NCI-H748 (cell line): ENCODE results near the gene ELAPOR2.
"Not testable (repeated sequence)": the region's sequence is repeated elsewhere in the genome, so short reads cannot be mapped to it uniquely, and the experiment has no call there.

Experiments
- DNase-seq: peaks from one replicate; lab custom pipeline; 2025; ENCODE audit not compliant: unreplicated experiment; lab: John Stamatoyannopoulos, UW

Gene ELAPOR2

GRCh38 chr7:87048839-87049238, 10.6 kb downstream of the ELAPOR2 start:
- DNase-seq, result no peak

DNA sequence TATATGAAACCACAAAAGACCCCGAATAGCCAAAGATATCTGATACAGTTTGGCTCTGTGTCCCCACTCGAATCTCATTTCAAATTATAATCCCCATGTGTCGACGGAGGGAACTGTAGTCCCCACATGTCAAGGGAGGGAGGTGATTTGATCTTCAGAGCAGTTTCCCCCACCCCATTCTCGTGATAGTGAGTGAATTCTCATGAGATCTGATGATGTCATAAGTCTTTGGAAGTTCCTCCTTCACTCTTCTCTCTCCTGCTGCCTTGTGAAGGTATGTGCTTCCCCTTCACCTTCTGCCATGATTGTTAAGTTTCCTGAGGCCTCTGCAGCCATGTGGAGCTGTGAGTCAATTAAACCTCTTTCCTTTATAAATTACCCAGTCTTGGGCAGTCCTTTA, 13.0 kb downstream of the ELAPOR2 start:
- DNase-seq, result no peak

- not testable (repeated sequence) for DNase-seq
Observed at GRCh38 chr7:87044713-87045112, 14.7 kb downstream of the ELAPOR2 start.

DNA sequence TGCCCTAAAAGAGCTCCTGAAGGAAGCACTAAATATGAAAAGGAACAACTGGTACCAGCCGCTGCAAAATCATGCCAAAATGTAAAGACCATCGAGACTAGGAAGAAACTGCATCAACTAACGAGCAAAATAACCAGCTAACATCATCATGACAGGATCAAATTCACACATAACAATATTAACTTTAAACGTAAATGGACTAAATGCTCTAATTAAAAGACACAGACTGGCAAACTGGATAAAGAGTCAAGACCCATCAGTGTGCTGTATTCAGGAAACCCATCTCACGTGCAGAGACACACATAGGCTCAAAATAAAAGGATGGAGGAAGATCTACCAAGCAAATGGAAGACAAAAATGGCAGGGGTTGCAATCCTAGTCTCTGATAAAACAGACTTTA, 17.9 kb downstream of the ELAPOR2 start:
- DNase-seq, result not testable (repeated sequence)

GRCh38 chr7:87039691-87040299, 19.7 kb downstream of the ELAPOR2 start:
- DNase-seq, result peak; percentile 33

GRCh38 chr7:87038993-87039690, 20.3 kb downstream of the ELAPOR2 start:
- peak; percentile 26 for DNase-seq

- peak; percentile 7 for DNase-seq
Observed at GRCh38 chr7:87036985-87037384, 22.5 kb downstream of the ELAPOR2 start.

DNA sequence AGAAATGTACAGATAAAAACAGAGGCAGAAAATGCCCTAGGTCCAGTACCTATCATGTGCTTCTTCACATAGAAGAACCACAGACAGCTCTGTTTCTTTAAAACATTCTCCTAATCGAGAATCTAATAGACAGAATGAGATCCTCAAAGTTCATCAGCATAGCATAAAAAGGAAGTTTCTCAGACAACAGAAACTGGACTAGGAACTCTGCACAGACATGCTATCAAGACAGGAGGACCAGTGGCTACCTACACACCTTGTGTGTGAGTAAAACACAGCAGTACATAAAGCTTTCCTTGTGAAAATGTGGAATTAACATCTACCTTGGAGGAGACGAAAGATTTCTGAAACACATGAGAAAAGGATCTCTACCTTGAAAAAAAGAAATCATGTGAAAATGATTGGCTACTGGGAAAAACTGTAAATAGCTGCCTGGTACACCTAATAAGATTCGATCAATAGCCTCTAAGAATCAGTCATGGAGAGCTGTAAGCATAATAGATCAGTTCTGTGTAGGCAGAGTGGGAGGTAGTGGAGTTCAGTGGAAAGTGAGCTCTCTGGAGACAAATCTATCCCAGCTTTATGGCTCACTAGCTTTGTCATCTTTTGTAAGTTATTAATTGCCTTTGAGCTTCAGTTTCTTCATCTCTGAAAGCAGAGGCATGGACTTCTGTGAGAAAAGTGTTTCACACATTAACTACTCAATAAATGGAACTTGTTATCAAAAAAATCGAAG, 26.7 kb downstream of the ELAPOR2 start:
- no peak for DNase-seq

GRCh38 chr7:87029078-87029477, 30.4 kb downstream of the ELAPOR2 start:
- DNase-seq, result no peak

GRCh38 chr7:87028636-87029035, 30.8 kb downstream of the ELAPOR2 start:
- peak; percentile 3 for DNase-seq

DNA sequence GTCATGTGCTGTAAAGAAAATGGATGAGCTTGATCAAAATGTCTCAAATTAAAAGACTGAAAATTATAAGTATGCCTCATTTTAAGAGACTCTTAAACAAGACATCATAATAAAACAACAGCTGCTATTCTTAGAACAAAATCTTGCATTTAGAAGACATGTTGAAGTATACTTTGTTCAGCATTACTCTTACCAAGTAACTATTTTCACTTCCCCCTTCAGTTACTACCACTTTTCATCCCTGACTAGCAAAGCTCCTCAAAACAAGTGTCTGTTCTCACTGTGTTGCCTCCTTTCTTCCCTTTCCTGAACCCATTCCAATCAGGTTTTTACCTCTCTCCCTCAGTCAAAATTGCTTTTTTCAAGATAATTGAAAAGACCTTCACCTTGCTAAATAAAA, 31.6 kb downstream of the ELAPOR2 start:
- DNase-seq, result no peak

DNA sequence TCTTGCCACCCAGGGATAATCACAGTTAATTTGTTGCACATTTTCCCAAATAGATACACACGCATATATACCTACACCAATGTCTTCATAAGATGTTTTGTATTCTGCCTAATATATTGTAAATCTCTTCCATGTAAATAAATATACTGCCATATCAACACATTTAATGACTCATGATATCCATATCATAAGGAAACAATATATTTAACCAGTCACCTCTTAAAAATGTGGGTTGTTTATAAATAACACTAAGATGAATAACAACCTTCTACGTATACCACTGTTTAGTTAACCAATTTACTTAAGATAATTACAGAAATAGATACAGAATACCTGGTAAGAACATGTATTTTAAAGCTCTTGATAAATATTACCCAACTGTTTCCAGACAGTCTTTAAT, 38.2 kb downstream of the ELAPOR2 start:
- no peak for DNase-seq

GRCh38 chr7:87016606-87017005, 42.8 kb downstream of the ELAPOR2 start:
- no peak for DNase-seq

GRCh38 chr7:87013840-87014190, 45.6 kb downstream of the ELAPOR2 start:
- DNase-seq, result peak; percentile 18

GRCh38 chr7:87013136-87013839, 46.2 kb downstream of the ELAPOR2 start:
- no peak for DNase-seq
